HepG2 (cell line): ENCODE results near the gene KCNK5. TPM values are rescaled to one million over a fixed set of nuclear protein-coding genes. Genes with fewer than 3 reads are reported as not detected.

Experiments used
- ATAC-seq: fragments of 200-7000 bp; cut with Tn5 transposase; 3 replicates; pipeline ENCODE4 v1.9.1; 2020; ENCODE audit warnings: mild to moderate bottlenecking, moderate library complexity
- BruUV-seq: library from RNA; stranded (reverse); fragments of 400-500 nt; replicated peaks from 2 replicates; lab custom pipeline; 2021; lab: Mats Ljungman, UMichigan
- CTCF ChIA-PET: fragments of 300-600 bp; formaldehyde crosslinking; extraction: SDS; loops from one replicate; lab custom pipeline; 2021; ENCODE audit warnings: low total read pairs, inconsistent platforms, low intra/inter-chr PET ratio; lab: Yijun Ruan, JAX
- POLR2A ChIA-PET: fragments of 350-600 bp; sonication (Branson Sonifier 250); formaldehyde crosslinking; loops from one replicate; lab custom pipeline; 2020; ENCODE audit warnings: antibody characterized with exemption, inconsistent platforms; lab: Yijun Ruan, JAX
- DNase-seq: peaks from one replicate; pipeline ENCODE4 v3.0.0-alpha.2; 2015; ENCODE audit warnings: low spot score
- FAIRE-seq: peaks from 3 replicates; lab custom pipeline; 2011; peaks lifted over from hg19 to GRCh38; lab: Jason Lieb, UNC
- H2AFZ ChIP-seq: one replicate; pipeline ENCODE4 v1.6.1; 2011; ENCODE audit warnings: low read length, inconsistent platforms
- H3K27ac ChIP-seq: fragments of 300-600 bp; 3 replicates; pipeline ENCODE4 v1.8.0; 2011; ENCODE audit warnings: mixed run types, mild to moderate bottlenecking, mixed read lengths, low read length, inconsistent platforms; ENCODE audit not compliant: insufficient read depth; ENCODE audit errors: extremely low read length
- H3K27me3 ChIP-seq, 2 experiments: fragments of 200-600 bp in 1 of 2; 2 replicates in 1 of 2; 3 replicates in 1 of 2; pipeline versions ENCODE4 v1.6.0 to v1.8.0; 2011; ENCODE audit warnings: low read length in 2 of 2, mild to moderate bottlenecking in 2 of 2, moderate library complexity in 2 of 2, inconsistent platforms in 1 of 2; ENCODE audit not compliant: insufficient read depth in 2 of 2, control insufficient read depth in 1 of 2
- H3K36me3 ChIP-seq, 2 experiments: fragments of 200-600 bp in 1 of 2; replicated peaks in 1 of 2; 2 replicates in 1 of 2; 3 replicates in 1 of 2; pipeline versions ENCODE4 v1.5.1 to v1.8.0; 2011; ENCODE audit warnings: low read length in 2 of 2, inconsistent platforms in 1 of 2; ENCODE audit not compliant: insufficient read depth in 2 of 2, control insufficient read depth in 1 of 2
- H3K4me1 ChIP-seq: 2 replicates; pipeline ENCODE4 v1.5.1; 2012; ENCODE audit warnings: low read length, inconsistent platforms; ENCODE audit not compliant: insufficient read depth
- H3K4me2 ChIP-seq: 2 replicates; pipeline ENCODE4 v1.6.0; 2011; ENCODE audit warnings: low read depth, low read length, inconsistent platforms
- H3K4me3 ChIP-seq, 3 experiments: fragments of 200-600 bp in 1 of 3; sonication (generic), shearing (Covaris generic) in 1 of 3; replicated peaks in 1 of 3; 2 replicates each; pipeline ENCODE4 v1.5.1; 2011 to 2016; ENCODE audit warnings: low read length in 3 of 3, inconsistent platforms in 2 of 3, low read depth in 2 of 3, mild to moderate bottlenecking in 2 of 3, control low read depth in 1 of 3, mixed read lengths in 1 of 3; ENCODE audit not compliant: insufficient read depth in 1 of 3
- H3K79me2 ChIP-seq: one replicate; pipeline ENCODE4 v1.6.1; 2011; ENCODE audit warnings: low read length, inconsistent platforms; ENCODE audit not compliant: insufficient read depth
- H3K9ac ChIP-seq: 2 replicates; pipeline ENCODE4 v1.6.0; 2011; ENCODE audit warnings: mild to moderate bottlenecking, low read depth, low read length, inconsistent platforms; ENCODE audit not compliant: insufficient read depth
- H3K9me3 ChIP-seq: 2 replicates; pipeline ENCODE4 v1.5.1; 2012; ENCODE audit warnings: mild to moderate bottlenecking, low read length
- H4K20me1 ChIP-seq: 2 replicates; pipeline ENCODE4 v1.6.0; 2011; ENCODE audit warnings: inconsistent platforms, mild to moderate bottlenecking, low read length, moderate library complexity; ENCODE audit not compliant: insufficient read depth
- ATF4 ChIP-seq, 2 experiments: fragments of 450-650 bp in 1 of 2; sonication (generic) in 1 of 2; formaldehyde crosslinking; IDR thresholded peaks; 2 replicates each; pipeline versions ENCODE4 v1.5.0 to v1.8.0; 2020 to 2022; ENCODE audit warnings: mild to moderate bottlenecking in 1 of 2, missing genetic modification reagents in 1 of 2
- ATF6 ChIP-seq: sonication (generic); formaldehyde crosslinking; conservative IDR thresholded peaks from 2 replicates; pipeline ENCODE4 v1.4.0; 2020; ENCODE audit warnings: missing genetic modification reagents
- TAF1 ChIP-seq: sonication (generic); formaldehyde crosslinking; IDR thresholded peaks from 2 replicates; pipeline ENCODE4 v1.4.0; 2020; ENCODE audit warnings: missing genetic modification reagents
- ZNF17 ChIP-seq: sonication (generic); formaldehyde crosslinking; IDR thresholded peaks from 2 replicates; pipeline ENCODE4 v1.5.0; 2020; ENCODE audit warnings: mild to moderate bottlenecking, missing genetic modification reagents
- WGBS: methylation state at CpG from one replicate; pipeline ENCODE4 v1.1.6; 2017; ENCODE audit warnings: low lambda C conversion rate; 5-methylcytosine and 5-hydroxymethylcytosine counted together
- in situ Hi-C: cut with HindIII; loops from 2 replicates; pipeline ENCODE4 v1.10.0; 2017; ENCODE audit warnings: low pct_unique_long_range_greater_than_20kb; ENCODE audit not compliant: extremely low pct_ligation_motif_present
- intact Hi-C: fragments of 100-400 bp; cut with micrococcal nuclease; formaldehyde crosslinking; loops from one replicate; pipeline ENCODE4 v1.10.0; 2022; ENCODE audit not compliant: unreplicated experiment
- polyA plus RNA-seq, 8 experiments: library from polyadenylated mRNA; depleted of rRNA in 3 of 8; stranded (reverse) in 7 of 8; unstranded in 1 of 8; fragments of >200 nt; fragmentation: Illumina TruSeq in 4 of 8; extraction: Trizol in 4 of 8; gene quantifications; 2 replicates each; pipeline versions ENCODE4 v1.2.1 to v1.2.3, GENCODE V29; 2011 to 2016; ENCODE audit warnings: low read depth in 4 of 8, missing spikeins in 1 of 8, mixed read lengths in 1 of 8; ENCODE audit not compliant: insufficient read depth in 1 of 8
- total RNA-seq, 5 experiments: library from RNA; depleted of rRNA; stranded (reverse); fragments of >200 nt; fragmentation: Illumina TruSeq; extraction: Trizol; gene quantifications; 2 replicates each; pipeline ENCODE4 v1.2.3, GENCODE V29; 2016; ENCODE audit warnings: low read depth in 1 of 5
- TF ChIP-seq, protein P1 (sequence below): sonication (generic); formaldehyde crosslinking; IDR thresholded peaks from 2 replicates; pipeline ENCODE4 v1.5.0; 2020; ENCODE audit warnings: missing genetic modification reagents

Gene KCNK5
- total and polyA plus RNA-seq, 2 of the 13 experiments (the other 11 are each of a cell fraction or from before 2014, with no cell fraction given) = 0.04 TPM; not detected in 1

GRCh38 chr6:39152262-39152661 is 77.0 kb downstream of the KCNK5 start:
- Histone ChIP-seq H3K27ac (no peak overlapping the region), H3K4me3 (no peak overlapping the region), H3K27me3 (0 out of 5 replicates have a peak, but pooled peaks cover 0 to 5% of the 10 kb centered on the region in 2 experiments), H3K9ac (no peak overlapping the region), H3K36me3 (no peaks in the 10 kb centered on the region), H2AFZ (no peak overlapping the region), H3K79me2 (no peaks in the 10 kb centered on the region), H3K4me1 (no peaks in the 10 kb centered on the region), H3K4me2 (no peak overlapping the region), H4K20me1 (no peaks in the 10 kb centered on the region), H3K9me3 (no peaks in the 10 kb centered on the region)
- in situ Hi-C loops (no loop called here), intact Hi-C loops (no loop called here)
- TF ChIP-seq ATF6 (CRISPR knock-in tag) (no peak), ATF4 (CRISPR knock-in tag; IDR thresholded peaks at IDR 0.05) (no peak), ZNF17 (no peak), TAF1 (no peak)
- TF ChIP-seq, protein P1, sequence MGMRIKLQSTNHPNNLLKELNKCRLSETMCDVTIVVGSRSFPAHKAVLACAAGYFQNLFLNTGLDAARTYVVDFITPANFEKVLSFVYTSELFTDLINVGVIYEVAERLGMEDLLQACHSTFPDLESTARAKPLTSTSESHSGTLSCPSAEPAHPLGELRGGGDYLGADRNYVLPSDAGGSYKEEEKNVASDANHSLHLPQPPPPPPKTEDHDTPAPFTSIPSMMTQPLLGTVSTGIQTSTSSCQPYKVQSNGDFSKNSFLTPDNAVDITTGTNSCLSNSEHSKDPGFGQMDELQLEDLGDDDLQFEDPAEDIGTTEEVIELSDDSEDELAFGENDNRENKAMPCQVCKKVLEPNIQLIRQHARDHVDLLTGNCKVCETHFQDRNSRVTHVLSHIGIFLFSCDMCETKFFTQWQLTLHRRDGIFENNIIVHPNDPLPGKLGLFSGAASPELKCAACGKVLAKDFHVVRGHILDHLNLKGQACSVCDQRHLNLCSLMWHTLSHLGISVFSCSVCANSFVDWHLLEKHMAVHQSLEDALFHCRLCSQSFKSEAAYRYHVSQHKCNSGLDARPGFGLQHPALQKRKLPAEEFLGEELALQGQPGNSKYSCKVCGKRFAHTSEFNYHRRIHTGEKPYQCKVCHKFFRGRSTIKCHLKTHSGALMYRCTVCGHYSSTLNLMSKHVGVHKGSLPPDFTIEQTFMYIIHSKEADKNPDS = no peak
- DNase-seq (no peak), FAIRE-seq (no peak), ATAC-seq (no peak)
- 59% methylated on average over 5 of the region's 5 CpGs for WGBS
- no TSS peak for BruUV-seq
- POLR2A ChIA-PET = no interaction called here
- CTCF ChIA-PET = no interaction called here
